Suprapubic skin (tissue), 4 donors: ENCODE results near the gene KRT77.
"Not testable (repeated sequence)": the region's sequence is repeated elsewhere in the genome, so short reads cannot be mapped to it uniquely, and the experiment has no call there.

Experiments
- CTCF ChIP-seq, 2 donors: fragments of 200-600 bp in 1 of 2; fragments of 450-650 bp in 1 of 2; sonication (generic) in 1 of 2; IDR thresholded peaks; one replicate each; pipeline ENCODE4 v1.5.1; 2016 to 2019; ENCODE audit warnings: antibody characterized with exemption in 2 of 2, mild to moderate bottlenecking in 1 of 2, moderate library complexity in 1 of 2
- EP300 ChIP-seq: sonication (generic); formaldehyde crosslinking; IDR thresholded peaks from one replicate; pipeline ENCODE4 v1.6.1; 2017; ENCODE audit warnings: antibody characterized with exemption
- POLR2A ChIP-seq, 2 donors: fragments of 450-650 bp; IDR thresholded peaks; one replicate each; pipeline ENCODE4 v1.6.1; 2017; ENCODE audit warnings: antibody characterized with exemption in 2 of 2, mild to moderate bottlenecking in 2 of 2, moderate library complexity in 2 of 2
- POLR2AphosphoS5 ChIP-seq, 3 donors: sonication (generic); formaldehyde crosslinking; IDR thresholded peaks; one replicate each; pipeline ENCODE4 v1.6.1; 2017; ENCODE audit warnings: antibody characterized with exemption in 3 of 3

- not testable (repeated sequence) for TF ChIP-seq CTCF (IDR thresholded peaks at IDR 0.05); POLR2A (IDR thresholded peaks at IDR 0.05); POLR2AphosphoS5 (IDR thresholded peaks at IDR 0.05); EP300
These were observed 33.4 kb downstream of the KRT77 start for GRCh38 chr12:52669941-52670340.
